Measurements from ENCODE around the gene NUMA1. TPM values are rescaled to one million over a fixed set of nuclear protein-coding genes. Genes with fewer than 3 reads are reported as not detected.

The NUMA1 gene
- total and polyA plus RNA-seq, 9 of the 15 experiments (the other 6 are each of a cell fraction or from before 2014, with no cell fraction given): 4.1 to 104 (median 51.2) TPM

- Histone ChIP-seq H3K4me1 (replicated peaks in 1 of 2; ENCODE audit: control insufficient read depth in 2 of 2, insufficient read depth in 2 of 2, low read length in 2 of 2) (peaks cover 8 to 11% of the 10 kb centered on the region in 2 experiments; a peak in 4 of 5 replicates), H3K79me2 (ENCODE audit: control insufficient read depth, insufficient read depth, low read length) (peaks cover 80% of the 10 kb centered on the region), H3K27ac (ENCODE audit: extremely low read depth, low read depth, low read length) (peak overlapping the region; percentile 64; the same call in 2 of the 3 replicates), H2AFZ (ENCODE audit: low read depth, low read length) (peak overlapping the region; percentile 48; the same call in 1 of the 2 replicates), H3K4me3 (no peak overlapping the region), H3K27me3 (ENCODE audit: control insufficient read depth in 2 of 2, insufficient read depth in 2 of 2, low read length in 2 of 2) (no peaks in the 10 kb centered on the region), H3K4me2 (ENCODE audit: insufficient read depth, low read length) (no peak overlapping the region; the same call in 1 of the 2 replicates), H3K9me1 (ENCODE audit: control insufficient read depth, insufficient read depth, low read length) (peaks cover 4% of the 10 kb centered on the region), H4K20me1 (replicated peaks; ENCODE audit: control insufficient read depth, insufficient read depth, low read length) (no peaks in the 10 kb centered on the region; the same call in 1 of the 2 replicates), H3K9ac (ENCODE audit: insufficient read depth in 1 of 2, low read depth in 2 of 2, low read length in 2 of 2) (peak overlapping the region; percentile 16 to 85; a peak in 2 of 4 replicates), H3K9me3 (replicated peaks; ENCODE audit: control insufficient read depth, insufficient read depth, low read depth, low read length) (no peaks in the 10 kb centered on the region), H3K36me3 (ENCODE audit: control insufficient read depth, insufficient read depth, low read length) (peaks cover 56% of the 10 kb centered on the region)
- POLR2A ChIA-PET: interaction anchor here (1.0 to 3.1 kb wide), 4 partner anchors 8 to 43 kb away, joined by 3 to 13 read pairs (median 4); partner anchors contain the start of gene ANAPC15
- BruUV-seq (replicated peaks): no TSS peak
- CTCF ChIA-PET (ENCODE audit: low intra/inter-chr PET ratio): no interaction called here
- WGBS (ENCODE audit: insufficient coverage, low coverage, missing lambda C conversion rate): 6% methylated on average over 2 of the region's 2 CpGs
- ATAC-seq (peak; percentile 84), FAIRE-seq (no peak), DNase-seq (ENCODE audit: extremely low read depth in 1 of 4, low spot score in 3 of 4) (peak in 3 of 4 experiments; percentile 25 to 60 (median 27))
- in situ Hi-C loops (cut with MboI) (no loop called here), intact Hi-C loops (cut with micrococcal nuclease) (no loop called here)
- TF ChIP-seq EGR1 (conservative IDR thresholded peaks at IDR 0.05) (peak; percentile 42; the same call in 1 of the 2 replicates), TCFL5 (CRISPR knock-in tag; conservative IDR thresholded peaks at IDR 0.05) (no peak), PML (IDR thresholded peaks at IDR 0.05; ENCODE audit: low read length) (no peak), BCL6 (CRISPR knock-in tag; IDR thresholded peaks at IDR 0.05) (0 out of 2 replicates have a peak, but pooled peaks have one; percentile 34), MTA1 (IDR thresholded peaks at IDR 0.05; ENCODE audit: borderline replicate concordance) (no peak), CBX2 (IDR thresholded peaks at IDR 0.05; ENCODE audit: insufficient read depth, low read length, poor library complexity, severe bottlenecking) (no peak), HDAC3 (IDR thresholded peaks at IDR 0.05; ENCODE audit: borderline replicate concordance, partially characterized antibody) (no peak), ZBTB11 (CRISPR knock-in tag; IDR thresholded peaks at IDR 0.05) (peak in 1 of 3 experiments; percentile 56; a peak in 2 of 6 replicates), ZNF239 (CRISPR knock-in tag; IDR thresholded peaks at IDR 0.05) (0 out of 2 replicates have a peak, but pooled peaks have one; percentile 9)
Observed at GRCh38 chr11:72069787-72070251, 10.5 kb downstream of the NUMA1 start.

Measured in K562 (cell line).